ENCODE measurements around the gene GUCD1. TPM values are rescaled to one million over a fixed set of nuclear protein-coding genes. Genes with fewer than 3 reads are reported as not detected.

The GUCD1 gene
- total RNA-seq, 4 donors from 2014 or later: 67.0 to 124 (median 95.9) TPM

GRCh38 chr22:24584166-24584790 lies 29.3 kb upstream of the GUCD1 start:
- no peak overlapping the region for H3K4me3 ChIP-seq (ENCODE audit: low read depth, poor library complexity, severe bottlenecking)
- no peak for DNase-seq (ENCODE audit: low spot score in 2 of 2)

DNA sequence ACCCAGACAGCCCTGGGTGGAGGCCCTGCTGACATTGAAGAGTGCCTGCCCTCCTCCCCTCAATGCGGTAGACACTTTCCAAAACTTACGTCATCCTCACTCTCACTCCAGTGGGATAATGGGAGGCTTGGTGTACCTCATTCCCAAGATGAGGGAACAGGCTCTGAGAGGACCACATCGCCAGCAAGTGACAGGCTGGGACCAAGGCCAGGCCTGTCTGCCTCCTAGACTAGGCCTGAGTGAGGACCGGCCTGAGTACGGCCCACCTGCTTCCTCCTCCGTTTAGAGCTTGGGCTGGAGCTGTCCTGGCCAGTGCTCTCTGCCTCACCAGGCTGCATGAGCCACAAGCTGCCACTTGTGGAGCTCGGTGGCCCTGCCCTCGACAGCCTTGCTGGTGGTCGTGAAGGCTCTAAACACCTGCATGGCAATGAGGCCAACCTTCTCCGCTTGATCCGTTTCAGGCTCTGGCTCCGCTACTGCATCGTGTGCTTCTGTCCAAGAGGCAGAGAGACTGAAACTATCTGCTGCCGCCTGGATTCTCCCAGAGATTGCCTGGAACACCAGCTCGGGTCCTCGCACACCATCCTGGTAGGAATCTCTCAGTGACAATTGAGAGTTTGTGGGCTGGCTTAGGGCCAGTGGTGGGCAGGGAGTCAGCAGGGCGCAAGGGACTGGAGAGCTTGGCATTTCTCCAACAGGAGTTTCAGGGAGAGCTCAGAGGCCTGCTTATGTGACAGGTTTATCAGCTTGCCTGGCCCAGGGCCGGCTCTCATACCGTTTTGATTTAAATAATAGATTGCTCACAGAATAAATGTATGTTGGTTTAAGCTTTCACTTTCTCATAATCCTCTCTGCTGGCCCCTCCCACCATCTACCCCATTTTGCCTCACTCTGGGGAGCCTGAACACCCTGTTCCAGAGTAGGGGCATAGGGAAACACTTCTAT lies 28.6 kb upstream of the GUCD1 start:
- intact Hi-C loops (cut with DNase I; ENCODE audit: low total_unique reads): no loop called here
- WGBS, 2 donors: 38 to 41% methylated on average over 16 to 19 of the region's 19 CpGs
- no peak for DNase-seq (ENCODE audit: low spot score in 2 of 2)
- H3K4me3 ChIP-seq (ENCODE audit: low read depth, poor library complexity, severe bottlenecking): no peak overlapping the region
- TF ChIP-seq POLR2A (IDR thresholded peaks at IDR 0.05): no peak
- TF ChIP-seq, protein P1, sequence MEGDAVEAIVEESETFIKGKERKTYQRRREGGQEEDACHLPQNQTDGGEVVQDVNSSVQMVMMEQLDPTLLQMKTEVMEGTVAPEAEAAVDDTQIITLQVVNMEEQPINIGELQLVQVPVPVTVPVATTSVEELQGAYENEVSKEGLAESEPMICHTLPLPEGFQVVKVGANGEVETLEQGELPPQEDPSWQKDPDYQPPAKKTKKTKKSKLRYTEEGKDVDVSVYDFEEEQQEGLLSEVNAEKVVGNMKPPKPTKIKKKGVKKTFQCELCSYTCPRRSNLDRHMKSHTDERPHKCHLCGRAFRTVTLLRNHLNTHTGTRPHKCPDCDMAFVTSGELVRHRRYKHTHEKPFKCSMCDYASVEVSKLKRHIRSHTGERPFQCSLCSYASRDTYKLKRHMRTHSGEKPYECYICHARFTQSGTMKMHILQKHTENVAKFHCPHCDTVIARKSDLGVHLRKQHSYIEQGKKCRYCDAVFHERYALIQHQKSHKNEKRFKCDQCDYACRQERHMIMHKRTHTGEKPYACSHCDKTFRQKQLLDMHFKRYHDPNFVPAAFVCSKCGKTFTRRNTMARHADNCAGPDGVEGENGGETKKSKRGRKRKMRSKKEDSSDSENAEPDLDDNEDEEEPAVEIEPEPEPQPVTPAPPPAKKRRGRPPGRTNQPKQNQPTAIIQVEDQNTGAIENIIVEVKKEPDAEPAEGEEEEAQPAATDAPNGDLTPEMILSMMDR (IDR thresholded peaks at IDR 0.05): no peak

More at GRCh38 chr22:24584166-24584790, 29.3 kb upstream of the GUCD1 start:
- WGBS, 2 donors: 92 to 95% methylated on average over 5 of the region's 5 CpGs
- intact Hi-C loops (cut with DNase I; ENCODE audit: low total_unique reads): no loop called here
- no peak for TF ChIP-seq POLR2A (IDR thresholded peaks at IDR 0.05)
- TF ChIP-seq, protein P1 (IDR thresholded peaks at IDR 0.05): no peak

DNA sequence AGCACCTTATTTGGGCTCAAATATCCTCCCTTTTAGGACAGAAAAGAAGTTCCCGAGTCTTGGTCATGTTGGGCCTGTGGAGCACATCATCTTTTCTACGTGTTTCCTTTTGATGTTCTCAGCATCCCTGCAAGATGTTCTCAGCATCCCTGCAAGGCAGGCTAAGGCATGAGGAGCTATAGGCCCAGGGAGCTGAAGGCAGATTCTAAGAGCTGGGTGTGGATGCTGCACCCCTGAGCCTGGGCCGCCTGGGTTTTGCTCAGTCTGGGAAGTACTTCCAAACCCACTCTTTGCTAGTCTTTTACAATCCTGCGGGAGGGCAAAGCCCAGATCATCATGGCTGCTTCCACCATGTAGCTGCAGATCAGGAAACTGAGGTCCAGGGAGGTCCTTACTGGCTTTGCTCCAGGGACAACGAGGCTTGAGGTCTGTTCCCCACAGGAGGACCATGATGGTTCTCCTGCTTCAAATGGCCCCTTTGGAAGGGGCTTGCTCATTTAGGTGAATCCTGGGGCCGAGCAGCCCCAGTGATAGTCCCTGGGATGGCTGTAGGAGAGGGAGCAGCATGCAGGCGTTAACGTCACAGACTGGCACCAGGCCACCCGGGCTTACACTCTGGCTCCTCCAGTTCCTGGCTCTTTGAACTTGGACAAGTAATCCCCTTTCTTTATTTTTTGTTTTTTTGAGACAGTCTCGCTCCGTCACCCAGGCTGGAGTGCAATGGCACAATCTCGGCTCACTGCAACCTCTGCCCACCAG lies 27.3 kb upstream of the GUCD1 start:
- H3K4me3 ChIP-seq (ENCODE audit: low read depth, poor library complexity, severe bottlenecking): no peak overlapping the region
- WGBS, 2 donors: 79 to 89% methylated on average over 12 of the region's 12 CpGs
- no peak for DNase-seq (ENCODE audit: low spot score in 2 of 2)
- TF ChIP-seq, protein P1 (IDR thresholded peaks at IDR 0.05): no peak
- TF ChIP-seq POLR2A (IDR thresholded peaks at IDR 0.05): no peak
- intact Hi-C loops (cut with DNase I; ENCODE audit: low total_unique reads): no loop called here

GRCh38 chr22:24580276-24580675 lies 25.3 kb upstream of the GUCD1 start:
- TF ChIP-seq POLR2A (IDR thresholded peaks at IDR 0.05): no peak
- H3K4me3 ChIP-seq (ENCODE audit: low read depth, poor library complexity, severe bottlenecking): no peak overlapping the region
- no peak for DNase-seq (ENCODE audit: low spot score in 2 of 2)
- intact Hi-C loops (cut with DNase I; ENCODE audit: low total_unique reads): no loop called here
- 30 to 45% methylated on average over 2 of the region's 2 CpGs for WGBS, 2 donors

- TF ChIP-seq, protein P1 (IDR thresholded peaks at IDR 0.05): no peak
- no peak for TF ChIP-seq POLR2A (IDR thresholded peaks at IDR 0.05)
- 24 to 26% methylated on average over 1 of the region's 1 CpG for WGBS, 2 donors
- intact Hi-C loops (cut with DNase I; ENCODE audit: low total_unique reads): no loop called here
- H3K4me3 ChIP-seq (ENCODE audit: low read depth, poor library complexity, severe bottlenecking): no peak overlapping the region
- no peak for DNase-seq (ENCODE audit: low spot score in 2 of 2)
Measured at GRCh38 chr22:24579258-24579601, 24.3 kb upstream of the GUCD1 start.

Data from lower leg skin (tissue), 4 donors.